ENCODE data around the gene MYCBP. TPM values are rescaled to one million over a fixed set of nuclear protein-coding genes. Genes with fewer than 3 reads are reported as not detected.

MYCBP gene
- total RNA-seq, 1 donor from 2014 or later = 28.9 TPM

DNA sequence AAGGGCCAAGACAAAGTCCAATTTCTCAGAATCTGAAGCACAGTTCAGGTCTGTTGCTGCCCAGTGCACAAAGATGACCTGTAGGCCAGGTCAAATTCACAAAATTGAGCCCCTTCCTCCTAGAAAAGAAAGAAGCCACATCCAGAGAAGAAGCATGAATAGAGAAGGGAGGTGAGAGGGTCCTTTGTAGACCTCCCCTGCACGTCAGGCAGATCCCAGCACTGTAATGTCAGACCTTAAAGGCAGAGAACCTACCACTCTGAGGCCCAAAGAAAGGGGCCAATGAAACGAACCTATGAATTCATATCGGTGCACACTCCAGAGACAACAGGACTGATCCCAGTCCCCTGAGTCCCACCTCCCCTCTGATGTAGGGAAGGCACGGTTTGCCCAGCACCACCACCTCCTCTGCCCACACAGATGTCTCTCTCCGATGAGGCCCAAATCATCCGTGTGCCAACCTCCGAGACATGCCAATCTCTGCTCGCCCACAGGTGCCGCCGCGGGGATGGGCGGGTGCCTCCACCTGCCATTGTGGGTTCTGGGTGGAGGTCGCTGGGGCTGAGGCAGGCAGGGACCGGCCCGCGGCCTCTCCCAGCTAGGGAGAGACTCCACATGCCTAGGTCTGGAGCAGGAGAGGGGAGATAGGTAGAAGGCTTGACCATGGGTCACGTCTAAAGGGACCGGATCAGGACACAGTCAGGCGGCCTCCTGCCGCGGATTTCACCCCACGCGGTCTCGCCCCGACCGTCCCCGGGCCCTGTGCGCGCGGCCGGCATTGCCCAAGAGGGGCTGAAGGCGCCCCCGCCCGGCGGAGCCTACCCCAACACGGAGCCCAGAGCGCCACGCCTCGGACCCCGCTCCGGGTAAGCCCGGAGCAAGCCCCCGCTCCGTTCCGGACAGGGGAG, 55.6 kb downstream of the MYCBP start:
- H3K9me3 ChIP-seq (ENCODE audit: insufficient read depth, low read depth, low read length) = peaks cover 9% of the 10 kb centered on the region
- peak overlapping the region; percentile 87 for H2AFZ ChIP-seq (ENCODE audit: low read depth, low read length)
- no peak overlapping the region for H3K4me3 ChIP-seq (ENCODE audit: insufficient read depth, low read depth, low read length)
- Mint-ChIP-seq H3K27ac (ENCODE audit: unreplicated experiment) (no peak overlapping the region), H3K27me3 (ENCODE audit: low read depth, unreplicated experiment) (peaks cover 64% of the 10 kb centered on the region), H3K4me3 (ENCODE audit: unreplicated experiment) (peak overlapping the region; percentile 67), H3K36me3 (ENCODE audit: low read depth, unreplicated experiment) (peaks cover 4% of the 10 kb centered on the region), H3K9me3 (ENCODE audit: unreplicated experiment) (peaks cover 11% of the 10 kb centered on the region), H3K4me1 (ENCODE audit: low read depth, unreplicated experiment) (no peaks in the 10 kb centered on the region)
- peak overlapping the region; percentile 52 for H3K9ac ChIP-seq (ENCODE audit: low read length)
- TF ChIP-seq, protein P1, sequence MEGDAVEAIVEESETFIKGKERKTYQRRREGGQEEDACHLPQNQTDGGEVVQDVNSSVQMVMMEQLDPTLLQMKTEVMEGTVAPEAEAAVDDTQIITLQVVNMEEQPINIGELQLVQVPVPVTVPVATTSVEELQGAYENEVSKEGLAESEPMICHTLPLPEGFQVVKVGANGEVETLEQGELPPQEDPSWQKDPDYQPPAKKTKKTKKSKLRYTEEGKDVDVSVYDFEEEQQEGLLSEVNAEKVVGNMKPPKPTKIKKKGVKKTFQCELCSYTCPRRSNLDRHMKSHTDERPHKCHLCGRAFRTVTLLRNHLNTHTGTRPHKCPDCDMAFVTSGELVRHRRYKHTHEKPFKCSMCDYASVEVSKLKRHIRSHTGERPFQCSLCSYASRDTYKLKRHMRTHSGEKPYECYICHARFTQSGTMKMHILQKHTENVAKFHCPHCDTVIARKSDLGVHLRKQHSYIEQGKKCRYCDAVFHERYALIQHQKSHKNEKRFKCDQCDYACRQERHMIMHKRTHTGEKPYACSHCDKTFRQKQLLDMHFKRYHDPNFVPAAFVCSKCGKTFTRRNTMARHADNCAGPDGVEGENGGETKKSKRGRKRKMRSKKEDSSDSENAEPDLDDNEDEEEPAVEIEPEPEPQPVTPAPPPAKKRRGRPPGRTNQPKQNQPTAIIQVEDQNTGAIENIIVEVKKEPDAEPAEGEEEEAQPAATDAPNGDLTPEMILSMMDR (IDR thresholded peaks at IDR 0.05; ENCODE audit: insufficient read depth, low read depth, low read length) = no peak
- TF ChIP-seq EZH2 (IDR thresholded peaks at IDR 0.05; ENCODE audit: insufficient read depth, low read length) = no peak
- no peaks in the 10 kb centered on the region for H4K20me1 ChIP-seq (ENCODE audit: insufficient read depth, low read length)
- no peaks in the 10 kb centered on the region for H3K36me3 ChIP-seq (ENCODE audit: insufficient read depth, low read length)
- FAIRE-seq (no peak), DNase-seq (ENCODE audit: low read depth) (no peak)
- no peaks in the 10 kb centered on the region for H3K79me2 ChIP-seq (ENCODE audit: insufficient read depth, low read length)
- peak overlapping the region; percentile 85 for H3K4me2 ChIP-seq (ENCODE audit: low read length)
- no peak overlapping the region for H3K27ac ChIP-seq (ENCODE audit: low read depth, low read length)
- H3K4me1 ChIP-seq (ENCODE audit: insufficient read depth, low read length) = peaks cover 6% of the 10 kb centered on the region
- H3K27me3 ChIP-seq (ENCODE audit: insufficient read depth, low read length) = peaks cover 71% of the 10 kb centered on the region

DNA sequence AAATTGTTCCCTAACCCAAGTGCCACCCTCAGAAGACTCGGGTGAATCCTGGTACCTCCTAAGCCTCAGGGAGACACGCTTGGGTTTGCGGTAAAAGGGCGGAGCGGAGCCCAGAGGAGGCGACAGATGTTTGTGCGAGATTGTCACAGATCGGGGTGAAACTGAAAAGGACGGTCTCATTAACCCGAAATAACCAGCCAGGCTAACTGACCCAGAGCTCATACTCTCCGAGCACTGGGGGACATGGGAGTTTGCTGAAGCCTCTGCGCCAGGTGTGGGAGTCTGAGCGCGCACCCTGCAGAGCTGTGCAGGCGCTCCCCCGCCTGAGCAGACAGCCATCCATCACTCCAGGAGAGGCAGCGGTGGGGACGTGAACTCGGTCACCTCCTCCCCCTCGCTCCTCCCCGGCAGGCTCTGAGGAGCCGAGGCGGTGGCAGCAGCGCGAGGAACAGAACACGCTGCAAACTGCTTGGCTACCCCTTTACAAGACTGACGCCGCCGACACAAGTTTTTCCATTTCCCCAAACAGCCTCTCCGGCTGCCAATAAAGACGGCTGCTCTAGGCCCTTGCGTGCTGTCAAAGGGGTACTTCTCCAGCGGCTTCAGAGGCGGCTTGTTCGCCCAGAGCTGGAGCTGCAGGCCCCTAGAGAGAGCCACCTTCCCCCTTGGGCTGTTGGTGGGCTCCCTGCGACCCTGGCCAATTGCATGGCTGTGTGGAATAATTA, 57.1 kb downstream of the MYCBP start:
- no peak overlapping the region for H3K27ac Mint-ChIP-seq (ENCODE audit: unreplicated experiment)
- peaks cover 61% of the 10 kb centered on the region for H3K27me3 Mint-ChIP-seq (ENCODE audit: low read depth, unreplicated experiment)
- Histone ChIP-seq H3K36me3 (ENCODE audit: insufficient read depth, low read length) (no peaks in the 10 kb centered on the region), H3K9me3 (ENCODE audit: insufficient read depth, low read depth, low read length) (peaks cover 9% of the 10 kb centered on the region), H3K27ac (ENCODE audit: low read depth, low read length) (no peak overlapping the region), H3K4me1 (ENCODE audit: insufficient read depth, low read length) (peaks cover 6% of the 10 kb centered on the region), H3K9ac (ENCODE audit: low read length) (no peak overlapping the region), H2AFZ (ENCODE audit: low read depth, low read length) (no peak overlapping the region), H4K20me1 (ENCODE audit: insufficient read depth, low read length) (no peaks in the 10 kb centered on the region), H3K27me3 (ENCODE audit: insufficient read depth, low read length) (peaks cover 72% of the 10 kb centered on the region), H3K4me3 (ENCODE audit: insufficient read depth, low read depth, low read length) (no peak overlapping the region), H3K79me2 (ENCODE audit: insufficient read depth, low read length) (no peaks in the 10 kb centered on the region), H3K4me2 (ENCODE audit: low read length) (no peak overlapping the region)
- no peak for TF ChIP-seq EZH2 (IDR thresholded peaks at IDR 0.05; ENCODE audit: insufficient read depth, low read length)
- TF ChIP-seq, protein P1 (IDR thresholded peaks at IDR 0.05; ENCODE audit: insufficient read depth, low read depth, low read length) = no peak
- no peak for FAIRE-seq
- H3K36me3 Mint-ChIP-seq (ENCODE audit: low read depth, unreplicated experiment) = peaks cover 4% of the 10 kb centered on the region
- no peaks in the 10 kb centered on the region for H3K4me1 Mint-ChIP-seq (ENCODE audit: low read depth, unreplicated experiment)
- no peak overlapping the region for H3K4me3 Mint-ChIP-seq (ENCODE audit: unreplicated experiment)
- H3K9me3 Mint-ChIP-seq (ENCODE audit: unreplicated experiment) = peaks cover 11% of the 10 kb centered on the region
- no peak for DNase-seq (ENCODE audit: low read depth)

Measured in astrocyte (in vitro differentiated cells and primary cell).